DMS 273 (cell line): ENCODE results near the gene DTX4.
"Not testable (repeated sequence)": the region's sequence is repeated elsewhere in the genome, so short reads cannot be mapped to it uniquely, and the experiment has no call there.

Source experiments
- DNase-seq: peaks from one replicate; lab custom pipeline; 2025; ENCODE audit not compliant: unreplicated experiment; lab: John Stamatoyannopoulos, UW

The DTX4 gene

DNA sequence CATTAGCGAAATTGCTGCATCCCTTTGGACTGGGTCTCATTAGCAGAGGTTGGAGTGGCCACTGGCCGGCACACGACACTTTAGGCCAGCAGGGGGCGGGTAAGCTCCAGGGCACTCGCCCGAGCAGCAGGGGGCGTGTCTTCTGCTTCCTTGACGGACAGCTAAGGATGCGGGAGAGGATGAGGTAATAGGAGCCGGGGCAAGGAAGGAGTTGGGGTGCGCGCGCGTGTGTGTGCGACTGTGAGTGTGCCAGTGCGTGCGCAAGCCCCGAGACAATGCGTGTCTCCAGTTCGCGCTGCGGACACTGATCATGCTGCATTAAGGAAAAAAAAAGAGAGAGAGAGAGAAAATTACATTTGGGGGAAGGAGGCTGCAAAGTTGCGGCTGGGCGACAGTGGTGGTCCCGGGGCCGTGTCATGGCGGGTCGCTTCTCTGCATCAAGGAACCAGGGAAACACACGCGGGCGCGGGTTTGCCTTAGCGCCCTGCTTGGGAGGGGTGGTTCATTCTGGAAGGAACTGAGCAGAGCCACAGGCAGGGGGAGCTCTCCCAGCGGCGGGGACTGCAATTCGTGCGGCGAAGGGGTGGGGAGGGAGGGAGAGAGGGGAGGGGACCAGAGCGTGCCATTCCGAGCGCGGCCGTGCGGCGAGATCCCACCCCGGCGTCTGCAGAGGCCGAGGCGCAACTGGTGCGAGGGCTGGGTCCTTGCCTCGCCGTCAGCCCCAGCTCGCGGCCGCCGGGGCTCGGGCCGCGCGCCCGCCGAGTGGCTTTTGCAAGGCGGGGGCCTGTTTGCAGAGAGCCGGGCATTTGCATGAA is at the start of gene DTX4:
Gene DTX4, plus strand, starts transcription at position 625 of the 815 bp plus-strand sequence. CDS start 464 bp downstream, outside the sequence.
- peak; percentile 93 for DNase-seq

GRCh38 chr11:59135648-59136461 is 36.1 kb upstream of the DTX4 start:
- DNase-seq: peak; percentile 37

DNA sequence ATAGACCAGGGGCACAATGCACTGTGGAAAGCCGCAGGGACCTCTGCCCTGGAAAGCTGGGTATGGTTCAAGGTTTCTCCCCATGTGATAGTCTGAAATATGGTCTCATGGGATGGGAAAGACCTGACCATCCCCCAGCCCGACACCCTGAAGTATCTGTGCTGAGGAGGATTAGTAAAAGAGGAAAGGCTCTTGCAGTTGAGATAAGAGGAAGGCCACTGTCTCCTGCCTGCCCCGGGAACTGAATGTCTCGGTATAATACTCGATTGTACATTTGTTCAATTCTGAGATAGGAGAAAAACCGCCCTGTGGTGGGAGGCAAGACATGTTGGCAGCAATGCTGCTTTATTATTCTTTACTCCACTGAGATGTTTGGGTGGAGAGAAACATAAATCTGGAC is 35.4 kb upstream of the DTX4 start:
- DNase-seq: not testable (repeated sequence)

DNA sequence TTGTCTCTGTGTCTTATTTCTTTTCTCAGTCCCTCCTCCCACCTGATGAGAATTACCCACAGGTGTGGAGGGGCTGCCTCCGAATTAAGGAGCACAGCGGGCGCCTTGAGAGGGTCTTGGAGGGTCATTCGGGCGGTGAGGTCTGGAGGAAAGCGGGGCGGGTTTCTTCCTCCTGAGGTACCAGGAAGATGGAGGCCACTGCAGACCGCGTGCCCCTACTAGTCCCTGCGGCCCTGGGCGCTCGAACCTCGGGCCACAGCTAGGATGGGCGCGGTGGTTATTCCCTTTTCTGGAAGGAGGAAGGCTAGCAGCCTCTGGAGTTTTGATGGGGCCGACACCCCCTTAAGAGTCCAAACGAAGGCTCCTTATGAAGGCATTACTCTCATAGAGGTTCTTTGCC is 34.7 kb upstream of the DTX4 start:
- no peak for DNase-seq

- DNase-seq: no peak
Measured at GRCh38 chr11:59138643-59139042, 33.3 kb upstream of the DTX4 start.

- DNase-seq: no peak
Measured at GRCh38 chr11:59141191-59141590, 30.7 kb upstream of the DTX4 start.

- no peak for DNase-seq
Measured at GRCh38 chr11:59141673-59142460, 30.1 kb upstream of the DTX4 start.

- peak; percentile 85 for DNase-seq
Measured at GRCh38 chr11:59142530-59143507, 29.1 kb upstream of the DTX4 start, which contains the start of gene FAM111A. Gene FAM111A (plus strand): TSS chr11:59142856. CDS start chr11:59148873, 6,017 bp downstream.

DNA sequence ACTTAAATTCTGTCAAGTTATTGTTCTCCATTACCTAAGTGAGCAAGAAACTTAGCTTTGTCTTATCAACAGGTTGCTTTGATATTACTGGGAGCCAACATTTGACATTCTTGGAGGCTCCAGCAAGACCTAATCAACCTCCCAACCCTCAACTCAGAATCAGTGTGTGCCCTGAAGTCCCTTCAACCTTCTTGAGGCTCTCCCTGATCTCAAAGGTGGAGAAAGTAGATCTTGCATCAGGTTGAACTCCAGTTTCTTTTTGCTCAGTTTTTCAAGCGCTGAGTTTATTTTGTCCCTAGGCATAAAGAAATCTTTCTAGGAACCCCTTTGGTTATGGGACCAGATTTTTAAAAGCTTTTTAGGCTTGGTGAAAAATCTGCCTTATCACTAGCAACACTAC is 27.8 kb upstream of the DTX4 start:
- no peak for DNase-seq

- peak; percentile 81 for DNase-seq
Measured at GRCh38 chr11:59144579-59145345, 27.2 kb upstream of the DTX4 start.

DNA sequence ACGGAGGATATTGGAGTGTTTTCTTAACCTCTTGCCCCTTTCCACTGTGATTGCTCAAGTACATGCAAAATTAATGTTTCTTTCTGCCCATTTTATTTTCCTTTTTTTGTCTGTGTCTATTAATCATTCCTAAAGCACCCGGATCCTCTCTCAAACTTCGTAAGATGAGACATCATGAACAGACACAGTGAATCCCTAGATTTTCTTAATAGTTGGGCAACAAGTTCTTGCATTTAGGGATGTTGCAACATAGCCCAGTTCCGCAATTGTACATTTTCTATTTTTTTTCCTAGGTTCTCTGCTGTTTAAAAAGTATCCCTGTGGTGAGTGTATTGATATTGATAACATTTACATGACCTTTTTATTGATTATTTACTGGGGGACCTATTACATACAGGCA is 26.4 kb upstream of the DTX4 start:
- no peak for DNase-seq

GRCh38 chr11:59151761-59152160 is 20.2 kb upstream of the DTX4 start:
- no peak for DNase-seq

DNA sequence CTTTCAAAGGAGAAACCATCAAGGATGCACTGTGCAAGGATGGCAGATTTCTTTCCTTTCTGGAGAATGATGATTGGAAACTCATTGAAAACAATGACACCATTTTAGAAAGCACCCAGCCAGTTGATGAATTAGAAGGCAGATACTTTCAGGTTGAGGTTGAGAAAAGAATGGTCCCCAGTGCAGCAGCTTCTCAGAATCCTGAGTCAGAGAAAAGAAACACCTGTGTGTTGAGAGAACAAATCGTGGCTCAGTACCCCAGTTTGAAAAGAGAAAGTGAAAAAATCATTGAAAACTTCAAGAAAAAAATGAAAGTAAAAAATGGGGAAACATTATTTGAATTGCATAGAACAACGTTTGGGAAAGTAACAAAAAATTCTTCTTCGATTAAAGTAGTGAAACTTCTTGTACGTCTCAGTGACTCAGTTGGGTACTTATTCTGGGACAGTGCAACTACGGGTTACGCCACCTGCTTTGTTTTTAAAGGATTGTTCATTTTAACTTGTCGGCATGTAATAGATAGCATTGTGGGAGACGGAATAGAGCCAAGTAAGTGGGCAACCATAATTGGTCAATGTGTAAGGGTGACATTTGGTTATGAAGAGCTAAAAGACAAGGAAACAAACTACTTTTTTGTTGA is 19.5 kb upstream of the DTX4 start:
- DNase-seq: no peak

GRCh38 chr11:59154610-59155009 is 17.3 kb upstream of the DTX4 start:
- no peak for DNase-seq

GRCh38 chr11:59157433-59157832 is 14.5 kb upstream of the DTX4 start:
- no peak for DNase-seq

DNA sequence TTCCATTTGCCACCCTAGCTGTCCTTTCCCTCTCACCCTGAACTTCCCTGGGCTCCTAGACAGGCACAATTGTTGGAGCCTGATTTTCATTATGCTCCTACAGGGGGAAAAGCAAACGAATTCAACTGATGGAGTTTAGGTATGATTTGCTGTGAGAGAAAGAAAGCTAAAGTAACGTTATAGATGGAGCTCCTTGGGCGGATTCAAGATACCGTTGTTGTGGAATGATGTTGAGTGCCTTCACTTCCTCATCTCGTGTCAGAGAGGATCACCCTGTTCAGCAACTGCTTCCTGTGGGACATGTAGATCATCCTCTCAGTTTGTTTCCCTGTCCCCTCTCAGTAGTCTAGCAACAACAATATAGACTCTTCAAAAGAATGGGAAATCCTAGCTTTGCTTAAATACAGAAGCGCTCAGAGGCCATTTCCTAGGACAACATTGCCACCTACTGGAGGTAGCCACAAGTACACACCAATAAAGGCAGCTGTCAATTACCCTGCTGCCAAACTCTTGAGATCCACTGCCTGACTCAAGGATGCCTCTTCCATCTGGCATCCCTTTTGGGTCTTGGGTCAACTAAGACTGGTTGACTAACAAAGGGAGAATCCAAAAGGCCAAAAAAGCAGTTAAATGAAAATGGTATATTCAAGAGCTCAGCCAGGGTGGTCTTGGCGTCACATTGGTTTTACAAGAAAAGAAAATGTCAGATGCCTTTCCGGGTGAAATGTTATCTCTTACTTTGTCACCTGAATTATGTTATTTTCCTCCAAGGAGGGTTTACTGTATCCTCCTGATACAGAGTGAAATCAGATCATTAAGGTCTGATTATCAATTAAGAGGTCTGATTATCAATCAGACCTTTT is 13.5 kb upstream of the DTX4 start:
- peak; percentile 76 for DNase-seq

DNA sequence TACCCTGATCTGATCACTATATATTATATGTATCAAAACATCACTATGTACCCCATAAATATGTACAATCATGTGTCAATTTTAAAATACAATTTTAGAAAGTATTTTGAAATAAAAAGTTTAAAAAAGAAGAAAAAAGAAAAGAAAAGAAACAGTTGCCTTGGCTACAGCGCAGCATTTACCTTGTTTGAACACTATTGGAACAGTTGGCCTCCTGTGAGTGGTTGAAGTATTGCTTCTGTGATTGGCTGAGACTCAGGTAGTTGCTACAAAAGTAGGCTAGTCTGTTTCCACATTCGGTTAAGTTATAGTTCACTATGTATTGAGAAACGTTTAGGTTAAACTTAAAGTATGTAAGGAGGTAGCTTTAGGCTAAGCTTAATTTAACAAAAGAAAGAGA is 7.9 kb upstream of the DTX4 start:
- DNase-seq: no peak
